ENCODE measurements around the gene COX6A2.

- TF ChIP-seq POLR2A (IDR thresholded peaks at IDR 0.05) (no peak), POLR2AphosphoS5 (IDR thresholded peaks at IDR 0.05) (no peak)
- TF ChIP-seq, protein P1, sequence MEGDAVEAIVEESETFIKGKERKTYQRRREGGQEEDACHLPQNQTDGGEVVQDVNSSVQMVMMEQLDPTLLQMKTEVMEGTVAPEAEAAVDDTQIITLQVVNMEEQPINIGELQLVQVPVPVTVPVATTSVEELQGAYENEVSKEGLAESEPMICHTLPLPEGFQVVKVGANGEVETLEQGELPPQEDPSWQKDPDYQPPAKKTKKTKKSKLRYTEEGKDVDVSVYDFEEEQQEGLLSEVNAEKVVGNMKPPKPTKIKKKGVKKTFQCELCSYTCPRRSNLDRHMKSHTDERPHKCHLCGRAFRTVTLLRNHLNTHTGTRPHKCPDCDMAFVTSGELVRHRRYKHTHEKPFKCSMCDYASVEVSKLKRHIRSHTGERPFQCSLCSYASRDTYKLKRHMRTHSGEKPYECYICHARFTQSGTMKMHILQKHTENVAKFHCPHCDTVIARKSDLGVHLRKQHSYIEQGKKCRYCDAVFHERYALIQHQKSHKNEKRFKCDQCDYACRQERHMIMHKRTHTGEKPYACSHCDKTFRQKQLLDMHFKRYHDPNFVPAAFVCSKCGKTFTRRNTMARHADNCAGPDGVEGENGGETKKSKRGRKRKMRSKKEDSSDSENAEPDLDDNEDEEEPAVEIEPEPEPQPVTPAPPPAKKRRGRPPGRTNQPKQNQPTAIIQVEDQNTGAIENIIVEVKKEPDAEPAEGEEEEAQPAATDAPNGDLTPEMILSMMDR (IDR thresholded peaks at IDR 0.05 in 8 of 11, conservative IDR thresholded peaks at IDR 0.05 in 3 of 11): no peak
Observed at GRCh38 chr16:31420037-31420436, 8.1 kb downstream of the COX6A2 start.
